GM19025 (cell line): ENCODE measurements around the gene IFFO2.

ENCODE experiments used
- ATAC-seq: cut with Tn5 transposase; IDR thresholded peaks from one replicate; pipeline ENCODE4 v1.9.1; 2021; ENCODE audit warnings: mild to moderate bottlenecking, low read depth, moderate library complexity; ENCODE audit not compliant: unreplicated experiment

The IFFO2 gene

GRCh38 chr1:18951818-18952391 lies 4.6 kb downstream of the IFFO2 start:
- ATAC-seq: peak; percentile 33

- no peak for ATAC-seq
Observed at GRCh38 chr1:18951416-18951815, 5.1 kb downstream of the IFFO2 start.

GRCh38 chr1:18950401-18951026 lies 6.0 kb downstream of the IFFO2 start:
- ATAC-seq: no peak

- ATAC-seq: no peak
Observed at GRCh38 chr1:18949686-18950400, 6.6 kb downstream of the IFFO2 start.

GRCh38 chr1:18948913-18949685 lies 7.4 kb downstream of the IFFO2 start:
- no peak for ATAC-seq

- no peak for ATAC-seq
Observed at GRCh38 chr1:18948048-18948912, 8.2 kb downstream of the IFFO2 start.

GRCh38 chr1:18947570-18947969 lies 8.9 kb downstream of the IFFO2 start:
- ATAC-seq: no peak

- ATAC-seq: no peak
Observed at GRCh38 chr1:18946550-18947381, 9.7 kb downstream of the IFFO2 start.

GRCh38 chr1:18945401-18945849 lies 11.1 kb downstream of the IFFO2 start:
- no peak for ATAC-seq

GRCh38 chr1:18944810-18945209 lies 11.7 kb downstream of the IFFO2 start:
- ATAC-seq: no peak

- no peak for ATAC-seq
Observed at GRCh38 chr1:18943914-18944572, 12.4 kb downstream of the IFFO2 start.

GRCh38 chr1:18943162-18943561 lies 13.3 kb downstream of the IFFO2 start:
- no peak for ATAC-seq

GRCh38 chr1:18942340-18942739 lies 14.1 kb downstream of the IFFO2 start:
- no peak for ATAC-seq

- no peak for ATAC-seq
Observed at GRCh38 chr1:18941221-18942141, 15.0 kb downstream of the IFFO2 start.

- no peak for ATAC-seq
Observed at GRCh38 chr1:18940303-18941020, 16.0 kb downstream of the IFFO2 start.

- no peak for ATAC-seq
Observed at GRCh38 chr1:18939398-18940302, 16.8 kb downstream of the IFFO2 start.
